Hepatocyte (in vitro differentiated cells): Measurements from ENCODE around the gene GAS2L3.

Source experiments
- EZH2 ChIP-seq: fragments of 200-600 bp; sonication (generic); IDR thresholded peaks from 2 replicates; pipeline ENCODE4 v1.6.1; 2016; ENCODE audit warnings: antibody characterized with exemption, mild to moderate bottlenecking, borderline replicate concordance
- EZH2phosphoT487 ChIP-seq: fragments of 200-600 bp; sonication (generic); IDR thresholded peaks from one replicate; pipeline ENCODE4 v1.6.1; 2018; ENCODE audit warnings: antibody characterized with exemption, mild to moderate bottlenecking, low read depth, moderate library complexity; ENCODE audit not compliant: unreplicated experiment, severe bottlenecking
- TF ChIP-seq, protein P1 (sequence below): fragments of 200-600 bp; sonication (generic); IDR thresholded peaks from 2 replicates; pipeline ENCODE4 v1.5.1; 2016; ENCODE audit warnings: antibody characterized with exemption, mild to moderate bottlenecking; ENCODE audit not compliant: poor library complexity

DNA sequence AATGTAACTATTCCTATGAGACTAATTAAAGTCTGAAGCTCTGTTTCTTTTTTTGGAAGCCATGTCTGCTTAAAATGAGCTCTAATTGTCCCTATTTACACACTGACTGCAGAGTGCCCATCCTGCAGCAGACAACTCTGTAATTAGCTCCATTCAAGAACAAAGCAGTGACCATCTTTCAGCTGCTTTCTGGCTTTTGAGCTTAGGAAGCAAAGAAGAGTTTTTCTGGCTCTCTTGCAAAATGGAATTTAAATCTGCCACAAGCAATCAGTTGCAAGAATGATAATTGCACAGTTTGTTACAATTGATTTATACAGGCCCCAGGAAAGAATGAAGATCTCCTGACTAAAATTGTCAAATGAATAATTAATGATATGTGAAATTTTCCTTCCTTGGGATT, 83.4 kb downstream of the GAS2L3 start:
- TF ChIP-seq EZH2, result no peak
- TF ChIP-seq, protein P1, sequence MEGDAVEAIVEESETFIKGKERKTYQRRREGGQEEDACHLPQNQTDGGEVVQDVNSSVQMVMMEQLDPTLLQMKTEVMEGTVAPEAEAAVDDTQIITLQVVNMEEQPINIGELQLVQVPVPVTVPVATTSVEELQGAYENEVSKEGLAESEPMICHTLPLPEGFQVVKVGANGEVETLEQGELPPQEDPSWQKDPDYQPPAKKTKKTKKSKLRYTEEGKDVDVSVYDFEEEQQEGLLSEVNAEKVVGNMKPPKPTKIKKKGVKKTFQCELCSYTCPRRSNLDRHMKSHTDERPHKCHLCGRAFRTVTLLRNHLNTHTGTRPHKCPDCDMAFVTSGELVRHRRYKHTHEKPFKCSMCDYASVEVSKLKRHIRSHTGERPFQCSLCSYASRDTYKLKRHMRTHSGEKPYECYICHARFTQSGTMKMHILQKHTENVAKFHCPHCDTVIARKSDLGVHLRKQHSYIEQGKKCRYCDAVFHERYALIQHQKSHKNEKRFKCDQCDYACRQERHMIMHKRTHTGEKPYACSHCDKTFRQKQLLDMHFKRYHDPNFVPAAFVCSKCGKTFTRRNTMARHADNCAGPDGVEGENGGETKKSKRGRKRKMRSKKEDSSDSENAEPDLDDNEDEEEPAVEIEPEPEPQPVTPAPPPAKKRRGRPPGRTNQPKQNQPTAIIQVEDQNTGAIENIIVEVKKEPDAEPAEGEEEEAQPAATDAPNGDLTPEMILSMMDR, result no peak
- no peak for TF ChIP-seq EZH2phosphoT487
